Measurements from ENCODE around the gene PANK2. TPM values are rescaled to one million over a fixed set of nuclear protein-coding genes. Genes with fewer than 3 reads are reported as not detected.
"Not testable (repeated sequence)": the region's sequence is repeated elsewhere in the genome, so short reads cannot be mapped to it uniquely, and the experiment has no call there.

PANK2 gene
- total RNA-seq, 4 donors from 2014 or later: 35.7 to 44.1 (median 42.3) TPM

DNA sequence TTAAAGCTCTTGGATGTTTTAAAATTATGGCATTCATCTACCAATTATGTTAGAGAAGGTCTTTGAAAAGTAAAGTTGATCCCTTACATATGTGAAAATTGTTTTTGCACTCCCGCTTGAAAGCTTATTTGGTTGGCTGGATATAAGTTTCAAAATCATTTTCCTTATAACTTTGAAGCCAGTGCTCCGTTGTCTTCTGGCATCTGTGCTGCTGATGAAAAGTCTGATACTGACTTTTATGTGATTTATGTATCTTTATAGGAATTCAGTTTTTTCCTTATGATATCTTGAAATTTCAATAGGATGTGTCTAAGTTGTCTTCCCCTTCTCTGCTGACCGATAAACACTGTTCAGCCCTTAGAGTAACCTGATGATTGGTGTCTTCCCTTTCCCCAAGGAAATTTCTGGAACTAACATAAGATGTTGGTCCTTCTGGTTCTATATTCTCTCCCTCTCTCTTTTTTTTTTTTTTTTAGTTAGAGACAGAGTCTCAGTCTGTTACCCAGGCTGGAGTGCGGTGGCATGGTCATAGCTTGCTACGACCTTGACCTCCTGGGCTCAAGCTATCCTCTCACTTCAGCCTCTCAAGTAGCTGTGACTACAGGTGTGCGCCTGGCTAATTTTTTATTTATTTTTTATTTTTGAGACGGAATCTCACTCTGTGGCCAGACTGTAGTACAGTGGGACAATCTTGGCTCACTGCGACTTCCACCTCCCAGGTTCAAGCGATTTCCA, 12.7 kb downstream of the PANK2 start:
- 64 to 67% methylated on average over 9 of the region's 9 CpGs for WGBS, 2 donors
- no peak for TF ChIP-seq POLR2A (IDR thresholded peaks at IDR 0.05)
- TF ChIP-seq, protein P1, sequence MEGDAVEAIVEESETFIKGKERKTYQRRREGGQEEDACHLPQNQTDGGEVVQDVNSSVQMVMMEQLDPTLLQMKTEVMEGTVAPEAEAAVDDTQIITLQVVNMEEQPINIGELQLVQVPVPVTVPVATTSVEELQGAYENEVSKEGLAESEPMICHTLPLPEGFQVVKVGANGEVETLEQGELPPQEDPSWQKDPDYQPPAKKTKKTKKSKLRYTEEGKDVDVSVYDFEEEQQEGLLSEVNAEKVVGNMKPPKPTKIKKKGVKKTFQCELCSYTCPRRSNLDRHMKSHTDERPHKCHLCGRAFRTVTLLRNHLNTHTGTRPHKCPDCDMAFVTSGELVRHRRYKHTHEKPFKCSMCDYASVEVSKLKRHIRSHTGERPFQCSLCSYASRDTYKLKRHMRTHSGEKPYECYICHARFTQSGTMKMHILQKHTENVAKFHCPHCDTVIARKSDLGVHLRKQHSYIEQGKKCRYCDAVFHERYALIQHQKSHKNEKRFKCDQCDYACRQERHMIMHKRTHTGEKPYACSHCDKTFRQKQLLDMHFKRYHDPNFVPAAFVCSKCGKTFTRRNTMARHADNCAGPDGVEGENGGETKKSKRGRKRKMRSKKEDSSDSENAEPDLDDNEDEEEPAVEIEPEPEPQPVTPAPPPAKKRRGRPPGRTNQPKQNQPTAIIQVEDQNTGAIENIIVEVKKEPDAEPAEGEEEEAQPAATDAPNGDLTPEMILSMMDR (IDR thresholded peaks at IDR 0.05): no peak
- intact Hi-C loops (cut with DNase I; ENCODE audit: low total_unique reads): no loop called here
- DNase-seq (ENCODE audit: low spot score in 2 of 2): peak in 1 of 2 donors; percentile 31
- no peak overlapping the region for H3K4me3 ChIP-seq (ENCODE audit: low read depth, poor library complexity, severe bottlenecking)

- H3K4me3 ChIP-seq (ENCODE audit: low read depth, poor library complexity, severe bottlenecking): no peak overlapping the region
- no peak for DNase-seq (ENCODE audit: low spot score in 2 of 2)
- intact Hi-C loops (cut with DNase I; ENCODE audit: low total_unique reads): no loop called here
- TF ChIP-seq, protein P1 (IDR thresholded peaks at IDR 0.05): no peak
- no peak for TF ChIP-seq POLR2A (IDR thresholded peaks at IDR 0.05)
- WGBS, 2 donors: 89 to 98% methylated on average over 5 of the region's 5 CpGs
These were observed 13.3 kb downstream of the PANK2 start for GRCh38 chr20:3902446-3902845.

- TF ChIP-seq, protein P1 (IDR thresholded peaks at IDR 0.05): no peak
- TF ChIP-seq POLR2A (IDR thresholded peaks at IDR 0.05): no peak
- no peak overlapping the region for H3K4me3 ChIP-seq (ENCODE audit: low read depth, poor library complexity, severe bottlenecking)
- WGBS, 2 donors: 69 to 73% methylated on average over 2 of the region's 2 CpGs
- peak in 1 of 2 donors; percentile 23 for DNase-seq (ENCODE audit: low spot score in 2 of 2)
- intact Hi-C loops (cut with DNase I; ENCODE audit: low total_unique reads): no loop called here
These were observed 15.0 kb downstream of the PANK2 start for GRCh38 chr20:3904224-3904623.

DNA sequence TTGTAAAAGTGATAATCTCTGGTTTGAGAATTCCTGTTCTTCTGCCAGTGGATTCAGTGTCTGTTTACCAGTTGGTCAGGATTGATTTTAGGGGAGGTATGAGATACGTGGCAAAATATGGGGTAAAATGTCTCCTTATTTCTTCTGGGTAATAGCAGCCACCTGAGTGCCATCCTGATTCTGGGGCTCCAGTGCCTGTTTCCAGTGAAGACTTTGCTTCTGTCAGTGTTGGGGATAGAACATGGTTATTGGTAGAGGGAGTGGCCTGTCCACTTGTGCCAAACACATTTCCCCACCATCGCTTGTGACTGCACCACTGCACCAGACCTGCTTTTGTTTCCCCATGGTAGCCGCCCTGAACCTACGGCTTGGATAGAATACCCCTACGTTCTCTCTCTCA, 15.7 kb downstream of the PANK2 start:
- no peak overlapping the region for H3K4me3 ChIP-seq (ENCODE audit: low read depth, poor library complexity, severe bottlenecking)
- intact Hi-C loops (cut with DNase I; ENCODE audit: low total_unique reads): no loop called here
- DNase-seq (ENCODE audit: low spot score in 2 of 2): no peak
- TF ChIP-seq, protein P1 (IDR thresholded peaks at IDR 0.05): no peak
- no peak for TF ChIP-seq POLR2A (IDR thresholded peaks at IDR 0.05)
- WGBS, 2 donors: 84 to 87% methylated on average over 5 of the region's 5 CpGs

DNA sequence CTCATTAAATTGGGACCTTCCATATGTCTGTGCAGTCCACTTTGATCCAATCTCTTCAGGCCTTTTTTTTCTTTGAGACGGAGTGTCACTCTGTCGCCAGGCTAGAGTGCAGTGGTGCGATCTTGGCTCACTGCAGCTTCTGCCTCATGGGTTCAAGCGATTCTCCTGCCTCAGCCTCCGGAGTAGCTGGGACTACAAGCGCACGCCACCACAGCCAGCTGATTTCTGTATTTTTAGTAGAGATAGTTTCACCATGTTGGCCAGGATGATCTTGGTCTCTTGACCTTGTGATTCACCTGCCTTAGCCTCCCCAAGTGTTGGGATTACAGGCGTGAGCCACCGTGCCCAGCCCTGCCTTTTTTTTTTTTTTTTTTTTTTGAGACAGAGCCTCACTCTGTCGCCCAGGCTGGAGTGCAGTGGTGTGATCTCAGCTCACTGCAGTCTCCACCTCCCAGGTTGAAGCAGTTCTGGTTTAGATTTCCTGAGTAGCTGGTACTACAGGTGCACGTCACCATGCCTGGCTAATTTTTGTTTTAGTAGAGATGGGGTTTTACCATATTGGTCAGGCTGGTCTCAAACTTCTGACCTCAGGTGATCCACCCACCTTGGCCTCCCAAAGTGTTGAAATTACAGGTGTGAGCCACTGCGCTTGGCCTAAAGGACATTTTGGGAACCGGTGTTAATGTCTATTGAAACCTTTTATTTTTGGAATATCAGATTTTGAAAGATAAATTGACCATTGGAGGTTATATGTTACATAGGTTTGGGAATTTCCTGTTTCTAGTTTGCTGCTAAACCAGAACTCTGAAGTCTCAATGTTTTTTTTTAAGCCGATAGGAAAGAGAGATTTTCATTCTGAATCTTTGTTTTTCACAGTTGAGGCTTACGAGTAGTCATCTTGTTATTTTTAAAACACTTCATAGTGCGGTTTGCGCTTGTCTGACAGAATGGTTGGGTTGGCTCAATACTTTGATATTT, 17.8 kb downstream of the PANK2 start:
- intact Hi-C loops (cut with DNase I; ENCODE audit: low total_unique reads); DNase-seq (ENCODE audit: low spot score in 2 of 2); H3K4me3 ChIP-seq (ENCODE audit: low read depth, poor library complexity, severe bottlenecking): not testable (repeated sequence)
- 84 to 86% methylated on average over 17 of the region's 17 CpGs for WGBS, 2 donors

GRCh38 chr20:3908667-3909066, 19.5 kb downstream of the PANK2 start:
- intact Hi-C loops (cut with DNase I; ENCODE audit: low total_unique reads): no loop called here
- DNase-seq (ENCODE audit: low spot score in 2 of 2): peak in 1 of 2 donors; percentile 69
- TF ChIP-seq POLR2A (IDR thresholded peaks at IDR 0.05): no peak
- TF ChIP-seq, protein P1 (IDR thresholded peaks at IDR 0.05): no peak
- WGBS, 2 donors: 78 to 86% methylated on average over 4 of the region's 4 CpGs
- no peak overlapping the region for H3K4me3 ChIP-seq (ENCODE audit: low read depth, poor library complexity, severe bottlenecking)

All from lower leg skin (tissue), 4 donors.